Stimulated activated CD8-positive, alpha-beta memory T cell treated with anti-CD3 and anti-CD28 coated beads, Interleukin-7, amount 100 ng/mL, for 4 hours (primary cell): ENCODE results near the gene SIRT6.
"Not testable (repeated sequence)": the region's sequence is repeated elsewhere in the genome, so short reads cannot be mapped to it uniquely, and the experiment has no call there.

Experiments
- DNase-seq, 2 donors: peaks; one replicate each; pipeline ENCODE4 v3.0.0-alpha.2; 2020; ENCODE audit warnings: low read depth in 2 of 2

Gene SIRT6

GRCh38 chr19:4174895-4175668, 7.3 kb downstream of the SIRT6 start:
- DNase-seq: no peak

GRCh38 chr19:4174213-4174894, 8.0 kb downstream of the SIRT6 start:
- DNase-seq: no peak

- DNase-seq: no peak
These were observed 8.7 kb downstream of the SIRT6 start for GRCh38 chr19:4173479-4174212.

- peak; percentile 12 to 41 for DNase-seq
These were observed 9.4 kb downstream of the SIRT6 start for GRCh38 chr19:4172861-4173473.

GRCh38 chr19:4171676-4172075, 10.7 kb downstream of the SIRT6 start:
- DNase-seq: no peak

- DNase-seq: no peak
These were observed 18.1 kb downstream of the SIRT6 start for GRCh38 chr19:4164262-4164661.

- DNase-seq: no peak
These were observed 20.8 kb downstream of the SIRT6 start for GRCh38 chr19:4161415-4162077.

GRCh38 chr19:4157971-4158370, 24.4 kb downstream of the SIRT6 start:
- DNase-seq: not testable (repeated sequence)

GRCh38 chr19:4157164-4157563, 25.2 kb downstream of the SIRT6 start:
- no peak for DNase-seq

- DNase-seq: no peak
These were observed 27.6 kb downstream of the SIRT6 start for GRCh38 chr19:4154571-4155312.

- no peak for DNase-seq
These were observed 29.9 kb downstream of the SIRT6 start for GRCh38 chr19:4152241-4152998.

GRCh38 chr19:4151623-4152022, 30.7 kb downstream of the SIRT6 start:
- no peak for DNase-seq

GRCh38 chr19:4149518-4150288, 32.7 kb downstream of the SIRT6 start:
- DNase-seq: no peak

- no peak for DNase-seq
These were observed 37.6 kb downstream of the SIRT6 start for GRCh38 chr19:4144666-4145249.

- not testable (repeated sequence) for DNase-seq
These were observed 39.4 kb downstream of the SIRT6 start for GRCh38 chr19:4142916-4143315.

- DNase-seq: no peak
These were observed 42.1 kb downstream of the SIRT6 start for GRCh38 chr19:4140237-4140711.

- peak; percentile 66 to 69 for DNase-seq
These were observed 42.6 kb downstream of the SIRT6 start for GRCh38 chr19:4139614-4140236.

GRCh38 chr19:4138445-4138844, 43.9 kb downstream of the SIRT6 start:
- no peak for DNase-seq
